HG03558 (cell line): ENCODE results near the gene PATL2.
"Not testable (repeated sequence)": the region's sequence is repeated elsewhere in the genome, so short reads cannot be mapped to it uniquely, and the experiment has no call there.

Experiments used
- ATAC-seq: cut with Tn5 transposase; IDR thresholded peaks from one replicate; pipeline ENCODE4 v1.9.1; 2021; ENCODE audit warnings: moderate number of reproducible peaks; ENCODE audit not compliant: unreplicated experiment; ENCODE audit errors: extremely low read depth

The PATL2 gene

GRCh38 chr15:44720000-44720435 is 8.9 kb upstream of the PATL2 start:
- ATAC-seq = not testable (repeated sequence)

- peak; percentile 41 for ATAC-seq
Measured at GRCh38 chr15:44719293-44719999, 8.3 kb upstream of the PATL2 start.

- ATAC-seq = no peak
Measured at GRCh38 chr15:44718927-44719292, 7.8 kb upstream of the PATL2 start.

- ATAC-seq = no peak
Measured at GRCh38 chr15:44718180-44718926, 7.2 kb upstream of the PATL2 start.

- ATAC-seq = no peak
Measured at GRCh38 chr15:44716983-44717602, 6.0 kb upstream of the PATL2 start.

- no peak for ATAC-seq
Measured at GRCh38 chr15:44715797-44716334, 4.7 kb upstream of the PATL2 start.

GRCh38 chr15:44715142-44715796 is 4.1 kb upstream of the PATL2 start:
- ATAC-seq = no peak

- ATAC-seq = no peak
Measured at GRCh38 chr15:44713006-44713966, 2.2 kb upstream of the PATL2 start.

GRCh38 chr15:44712346-44713005 is 1.4 kb upstream of the PATL2 start:
- no peak for ATAC-seq

- no peak for ATAC-seq
Measured at GRCh38 chr15:44711743-44712345, 721 bp upstream of the PATL2 start.

GRCh38 chr15:44710236-44711095 is 657 bp downstream of the PATL2 start:
- no peak for ATAC-seq

GRCh38 chr15:44706946-44707636 is 4.0 kb downstream of the PATL2 start:
- no peak for ATAC-seq

- no peak for ATAC-seq
Measured at GRCh38 chr15:44706401-44706800, 4.7 kb downstream of the PATL2 start.

GRCh38 chr15:44705986-44706385 is 5.1 kb downstream of the PATL2 start:
- no peak for ATAC-seq

GRCh38 chr15:44700676-44701075 is 10.4 kb downstream of the PATL2 start:
- ATAC-seq = not testable (repeated sequence)

- no peak for ATAC-seq
Measured at GRCh38 chr15:44698641-44699040, 12.5 kb downstream of the PATL2 start.

- ATAC-seq = no peak
Measured at GRCh38 chr15:44697014-44697413, 14.1 kb downstream of the PATL2 start.
